Liver (tissue), 9 donors: ENCODE measurements around the gene LGI1. TPM values are rescaled to one million over a fixed set of nuclear protein-coding genes. Genes with fewer than 3 reads are reported as not detected.
A peak's percentile ranks its signal among the peaks of the same experiment; 100 is the strongest.

Experiments used
- DNase-seq: peaks from one replicate; pipeline ENCODE4 v3.0.0-alpha.2; 2017; ENCODE audit warnings: low spot score
- H3K27ac ChIP-seq, 2 donors: one replicate each; pipeline ENCODE4 v1.7.0; 2013; ENCODE audit warnings: inconsistent platforms in 2 of 2, low read length in 2 of 2, control low read depth in 1 of 2, low read depth in 1 of 2, mild to moderate bottlenecking in 1 of 2
- H3K27me3 ChIP-seq, 4 donors: one replicate each; pipeline versions ENCODE4 v1.6.1 to v1.7.0; 2013; ENCODE audit warnings: low read length in 3 of 4, inconsistent platforms in 1 of 4, mild to moderate bottlenecking in 1 of 4, moderate library complexity in 1 of 4; ENCODE audit not compliant: control insufficient read depth in 4 of 4, insufficient read depth in 4 of 4
- H3K36me3 ChIP-seq, 4 donors: one replicate each; pipeline versions ENCODE4 v1.6.1 to v1.7.0; 2013; ENCODE audit warnings: low read length in 3 of 4, mild to moderate bottlenecking in 3 of 4, low read depth in 1 of 4, moderate library complexity in 1 of 4; ENCODE audit not compliant: control insufficient read depth in 4 of 4, insufficient read depth in 3 of 4
- H3K4me1 ChIP-seq, 4 donors: one replicate each; pipeline versions ENCODE4 v1.6.1 to v1.7.0; 2013; ENCODE audit warnings: low read length in 3 of 4, mild to moderate bottlenecking in 3 of 4, moderate library complexity in 1 of 4; ENCODE audit not compliant: control insufficient read depth in 4 of 4, insufficient read depth in 4 of 4
- H3K4me3 ChIP-seq, 3 donors: one replicate each; pipeline versions ENCODE4 v1.6.1 to v1.7.0; 2013; ENCODE audit warnings: low read length in 3 of 3, control low read depth in 1 of 3, low read depth in 1 of 3, mild to moderate bottlenecking in 1 of 3
- H3K9ac ChIP-seq, 2 donors: one replicate each; pipeline ENCODE4 v1.7.0; 2013; ENCODE audit warnings: low read length in 2 of 2, mild to moderate bottlenecking in 2 of 2, moderate library complexity in 2 of 2, control low read depth in 1 of 2, low read depth in 1 of 2
- H3K9me3 ChIP-seq, 4 donors: one replicate each; pipeline versions ENCODE4 v1.6.1 to v1.7.0; 2013; ENCODE audit warnings: low read length in 3 of 4; ENCODE audit not compliant: control insufficient read depth in 4 of 4
- FOXA2 ChIP-seq: IDR thresholded peaks from 2 replicates; pipeline ENCODE4 v1.6.1; 2016; ENCODE audit warnings: antibody characterized with exemption
- RAD21 ChIP-seq, 2 donors: IDR thresholded peaks; 2 replicates each; pipeline ENCODE4 v1.6.1; 2016; ENCODE audit warnings: antibody characterized with exemption in 2 of 2, mild to moderate bottlenecking in 2 of 2
- YY1 ChIP-seq: IDR thresholded peaks from 2 replicates; pipeline ENCODE4 v1.6.1; 2016; ENCODE audit warnings: antibody characterized with exemption, mild to moderate bottlenecking
- WGBS: extraction: QIAGEN DNeasy Blood & Tissue Kit; methylation state at CpG from one replicate; pipeline ENCODE4 v1.1.7; 2013; 5-methylcytosine and 5-hydroxymethylcytosine counted together
- polyA plus RNA-seq, 2 donors: library from polyadenylated mRNA; stranded (reverse) in 1 of 2; unstranded in 1 of 2; fragments of 200-250 nt in 1 of 2; fragments of >200 nt in 1 of 2; fragmentation: Nextera tagmentation in 1 of 2; extraction: Ambion mirVana in 1 of 2; gene quantifications; one replicate each; pipeline versions ENCODE4 v1.2.1 to v1.2.3, GENCODE V29; 2013 to 2015
- total RNA-seq, 2 donors: library from RNA; depleted of rRNA; stranded (reverse); fragments of >200 nt; gene quantifications; one replicate each; pipeline ENCODE4 v1.2.3, GENCODE V29; 2014
- TF ChIP-seq, protein P1 (sequence below): fragments of 150-350 bp; IDR thresholded peaks from 2 replicates; pipeline ENCODE4 v1.5.1; 2017; ENCODE audit warnings: improper control_type of control experiment, low read depth, low read length; ENCODE audit not compliant: missing input control
- TF ChIP-seq, protein P2 (sequence below): IDR thresholded peaks from 2 replicates; pipeline ENCODE4 v1.6.1; 2016; ENCODE audit warnings: antibody characterized with exemption, mild to moderate bottlenecking
- donor health status: healthy.
- donor health status: healthy.
- donor health status: healthy.
- donor health status: healthy.
- donor health status: healthy.

LGI1 gene
- total and polyA plus RNA-seq, 4 donors, result 0.28 to 1.2 (median 1.1) TPM; not detected in 1

DNA sequence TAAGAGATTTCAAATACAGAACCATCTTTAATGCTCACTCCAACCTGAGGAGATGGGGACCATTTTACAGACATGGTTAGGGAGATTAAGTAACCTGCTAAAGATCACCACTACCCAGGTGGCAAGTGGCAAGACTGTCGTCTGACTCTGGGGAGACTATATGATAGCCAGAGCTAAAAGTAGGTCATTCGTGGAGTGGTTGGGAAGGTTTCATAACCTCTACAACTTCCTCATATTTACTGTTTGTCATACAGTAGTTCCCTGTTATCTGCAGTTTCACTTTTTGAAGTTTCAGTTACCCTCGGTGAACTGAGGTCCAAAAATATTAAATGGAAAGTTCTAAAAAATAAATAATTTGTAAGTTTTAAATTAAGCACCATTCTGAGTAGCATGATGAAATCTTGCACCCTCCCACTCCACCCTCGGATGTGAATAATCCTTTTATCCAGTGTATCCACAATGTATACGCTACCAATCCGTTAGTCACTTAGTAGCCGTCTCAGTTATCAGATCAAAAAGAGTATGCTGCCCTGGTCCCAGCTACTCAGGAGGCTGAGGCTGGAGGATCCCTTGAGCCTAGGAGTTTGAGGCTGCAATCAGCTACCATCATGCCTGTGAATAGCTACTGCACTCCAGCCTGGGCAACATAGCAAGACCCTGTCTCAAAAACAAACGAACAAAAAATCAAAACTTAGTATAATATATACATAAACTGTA is 14.9 kb upstream of the LGI1 start:
- TF ChIP-seq YY1 (no peak), FOXA2 (no peak)
- TF ChIP-seq, protein P1, sequence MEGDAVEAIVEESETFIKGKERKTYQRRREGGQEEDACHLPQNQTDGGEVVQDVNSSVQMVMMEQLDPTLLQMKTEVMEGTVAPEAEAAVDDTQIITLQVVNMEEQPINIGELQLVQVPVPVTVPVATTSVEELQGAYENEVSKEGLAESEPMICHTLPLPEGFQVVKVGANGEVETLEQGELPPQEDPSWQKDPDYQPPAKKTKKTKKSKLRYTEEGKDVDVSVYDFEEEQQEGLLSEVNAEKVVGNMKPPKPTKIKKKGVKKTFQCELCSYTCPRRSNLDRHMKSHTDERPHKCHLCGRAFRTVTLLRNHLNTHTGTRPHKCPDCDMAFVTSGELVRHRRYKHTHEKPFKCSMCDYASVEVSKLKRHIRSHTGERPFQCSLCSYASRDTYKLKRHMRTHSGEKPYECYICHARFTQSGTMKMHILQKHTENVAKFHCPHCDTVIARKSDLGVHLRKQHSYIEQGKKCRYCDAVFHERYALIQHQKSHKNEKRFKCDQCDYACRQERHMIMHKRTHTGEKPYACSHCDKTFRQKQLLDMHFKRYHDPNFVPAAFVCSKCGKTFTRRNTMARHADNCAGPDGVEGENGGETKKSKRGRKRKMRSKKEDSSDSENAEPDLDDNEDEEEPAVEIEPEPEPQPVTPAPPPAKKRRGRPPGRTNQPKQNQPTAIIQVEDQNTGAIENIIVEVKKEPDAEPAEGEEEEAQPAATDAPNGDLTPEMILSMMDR, result no peak
- TF ChIP-seq, protein P2, sequence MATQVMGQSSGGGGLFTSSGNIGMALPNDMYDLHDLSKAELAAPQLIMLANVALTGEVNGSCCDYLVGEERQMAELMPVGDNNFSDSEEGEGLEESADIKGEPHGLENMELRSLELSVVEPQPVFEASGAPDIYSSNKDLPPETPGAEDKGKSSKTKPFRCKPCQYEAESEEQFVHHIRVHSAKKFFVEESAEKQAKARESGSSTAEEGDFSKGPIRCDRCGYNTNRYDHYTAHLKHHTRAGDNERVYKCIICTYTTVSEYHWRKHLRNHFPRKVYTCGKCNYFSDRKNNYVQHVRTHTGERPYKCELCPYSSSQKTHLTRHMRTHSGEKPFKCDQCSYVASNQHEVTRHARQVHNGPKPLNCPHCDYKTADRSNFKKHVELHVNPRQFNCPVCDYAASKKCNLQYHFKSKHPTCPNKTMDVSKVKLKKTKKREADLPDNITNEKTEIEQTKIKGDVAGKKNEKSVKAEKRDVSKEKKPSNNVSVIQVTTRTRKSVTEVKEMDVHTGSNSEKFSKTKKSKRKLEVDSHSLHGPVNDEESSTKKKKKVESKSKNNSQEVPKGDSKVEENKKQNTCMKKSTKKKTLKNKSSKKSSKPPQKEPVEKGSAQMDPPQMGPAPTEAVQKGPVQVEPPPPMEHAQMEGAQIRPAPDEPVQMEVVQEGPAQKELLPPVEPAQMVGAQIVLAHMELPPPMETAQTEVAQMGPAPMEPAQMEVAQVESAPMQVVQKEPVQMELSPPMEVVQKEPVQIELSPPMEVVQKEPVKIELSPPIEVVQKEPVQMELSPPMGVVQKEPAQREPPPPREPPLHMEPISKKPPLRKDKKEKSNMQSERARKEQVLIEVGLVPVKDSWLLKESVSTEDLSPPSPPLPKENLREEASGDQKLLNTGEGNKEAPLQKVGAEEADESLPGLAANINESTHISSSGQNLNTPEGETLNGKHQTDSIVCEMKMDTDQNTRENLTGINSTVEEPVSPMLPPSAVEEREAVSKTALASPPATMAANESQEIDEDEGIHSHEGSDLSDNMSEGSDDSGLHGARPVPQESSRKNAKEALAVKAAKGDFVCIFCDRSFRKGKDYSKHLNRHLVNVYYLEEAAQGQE, result no peak
- DNase-seq, result no peak
- Histone ChIP-seq H3K4me3 (no peak overlapping the region), H3K4me1 (peaks cover 0 to 5% (median 0%) of the 10 kb centered on the region in 4 donors), H3K9ac (no peak overlapping the region), H3K27ac (no peak overlapping the region), H3K27me3 (no peaks in the 10 kb centered on the region), H3K36me3 (no peaks in the 10 kb centered on the region), H3K9me3 (no peaks in the 10 kb centered on the region)
- WGBS, result 61% methylated on average over 8 of the region's 8 CpGs

DNA sequence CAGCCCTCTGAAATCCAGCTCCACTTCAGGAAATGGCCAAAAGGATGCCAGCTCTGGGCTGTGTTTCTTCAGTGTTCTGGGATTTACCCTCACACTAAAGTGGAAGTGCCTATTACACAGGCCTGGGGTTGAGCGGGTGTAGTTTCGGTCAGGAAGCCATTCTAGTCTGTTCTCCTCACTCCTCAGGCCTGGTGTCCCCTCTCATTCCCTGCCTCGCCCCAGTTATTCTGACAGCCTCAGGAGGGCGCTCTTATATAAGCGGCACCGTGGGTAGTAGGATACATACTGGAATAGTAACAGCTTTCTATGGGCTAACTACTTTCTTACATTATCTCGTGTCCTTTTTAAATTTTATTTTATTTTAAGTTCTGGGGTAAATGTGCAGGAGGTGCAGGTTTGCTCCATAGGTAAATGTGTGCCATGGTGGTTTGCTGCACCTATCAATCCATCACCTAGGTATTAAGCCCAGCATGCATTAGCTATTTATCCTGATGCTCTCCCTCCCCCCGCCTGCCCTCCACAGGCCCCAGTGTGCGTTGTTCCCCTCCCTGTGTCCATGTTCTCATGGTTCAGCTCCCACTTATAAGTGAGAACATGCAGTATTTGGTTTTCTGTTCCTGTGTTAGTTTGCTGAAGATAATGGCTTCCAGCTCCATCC is 12.2 kb upstream of the LGI1 start:
- Histone ChIP-seq H3K27ac (no peak overlapping the region), H3K9me3 (no peaks in the 10 kb centered on the region), H3K27me3 (no peaks in the 10 kb centered on the region), H3K4me1 (peaks cover 0 to 5% (median 0%) of the 10 kb centered on the region in 4 donors), H3K4me3 (no peak overlapping the region), H3K36me3 (no peaks in the 10 kb centered on the region), H3K9ac (no peak overlapping the region)
- peak; percentile 89 to 91 for TF ChIP-seq RAD21 (IDR thresholded peaks at IDR 0.05)
- TF ChIP-seq, protein P2, result no peak
- TF ChIP-seq, protein P1, result peak; percentile 73
- DNase-seq, result no peak
- WGBS, result 49% methylated on average over 9 of the region's 9 CpGs
